Endodermal cell (in vitro differentiated cells): ENCODE results near the gene TTC16. TPM values are rescaled to one million over a fixed set of nuclear protein-coding genes. Genes with fewer than 3 reads are reported as not detected.

Source experiments
- DNase-seq: peaks from one replicate; pipeline ENCODE4 v3.0.0-alpha.2; 2017
- H3K27ac ChIP-seq: 2 replicates; pipeline ENCODE4 v1.5.1; 2013; ENCODE audit warnings: mild to moderate bottlenecking, low read depth, low read length, moderate library complexity
- H3K27me3 ChIP-seq: 2 replicates; pipeline ENCODE4 v1.6.1; 2013; ENCODE audit warnings: mild to moderate bottlenecking, low read length, moderate library complexity; ENCODE audit not compliant: insufficient read depth, control insufficient read depth, poor library complexity, severe bottlenecking
- H3K36me3 ChIP-seq: 2 replicates; pipeline ENCODE4 v1.7.0; 2013; ENCODE audit warnings: mild to moderate bottlenecking, low read length, moderate library complexity; ENCODE audit not compliant: control insufficient read depth, insufficient read depth
- H3K4me1 ChIP-seq: one replicate; pipeline ENCODE4 v1.7.0; 2013; ENCODE audit warnings: low read length; ENCODE audit not compliant: control insufficient read depth, insufficient read depth
- H3K4me3 ChIP-seq: 2 replicates; pipeline ENCODE4 v1.5.1; 2013; ENCODE audit warnings: mild to moderate bottlenecking, low read length, moderate library complexity
- H3K9ac ChIP-seq: 2 replicates; pipeline ENCODE4 v1.6.1; 2013; ENCODE audit warnings: mild to moderate bottlenecking, low read length, moderate library complexity; ENCODE audit not compliant: poor library complexity, severe bottlenecking; ENCODE audit errors: extremely low read depth
- H3K9me3 ChIP-seq: 2 replicates; pipeline ENCODE4 v1.6.1; 2013; ENCODE audit warnings: mild to moderate bottlenecking, low read length, moderate library complexity; ENCODE audit not compliant: control insufficient read depth
- H3K27ac Mint-ChIP-seq: 2 replicates; pipeline ENCODE4 v1.8.0; 2020; ENCODE audit warnings: mixed read lengths
- H3K27me3 Mint-ChIP-seq: 2 replicates; pipeline ENCODE4 v1.8.0; 2021; ENCODE audit warnings: mild to moderate bottlenecking, mixed read lengths; ENCODE audit not compliant: insufficient read depth
- H3K36me3 Mint-ChIP-seq: 2 replicates; pipeline ENCODE4 v1.8.0; 2020; ENCODE audit warnings: low read depth, mixed read lengths
- H3K4me1 Mint-ChIP-seq: 2 replicates; pipeline ENCODE4 v1.8.0; 2020; ENCODE audit warnings: mixed read lengths
- H3K4me3 Mint-ChIP-seq: 2 replicates; pipeline ENCODE4 v1.8.0; 2020; ENCODE audit warnings: mild to moderate bottlenecking, moderate library complexity, mixed read lengths
- H3K9me3 Mint-ChIP-seq: 2 replicates; pipeline ENCODE4 v1.8.0; 2020; ENCODE audit warnings: mild to moderate bottlenecking, mixed read lengths
- WGBS, 2 experiments: methylation state at CpG; one replicate each; pipeline versions ENCODE4 v1.1.5 to v1.1.7; 2013; ENCODE audit warnings: missing lambda C conversion rate in 2 of 2, mixed read lengths in 1 of 2; ENCODE audit not compliant: insufficient coverage in 1 of 2, insufficient read length in 1 of 2; 5-methylcytosine and 5-hydroxymethylcytosine counted together
- total RNA-seq, 2 donors: library from RNA; stranded (reverse); fragmentation: NEBNext Ultra II Directional in 1 of 2; extraction: Animal tissue kit (Norgen Biotek cat#: 25700) in 1 of 2; gene quantifications; 2 replicates in 1 of 2; 3 replicates in 1 of 2; pipeline ENCODE4 v1.2.1, GENCODE V29; 2021
- TF ChIP-seq, protein P1 (sequence below): fragments of 200-600 bp; sonication (generic); conservative IDR thresholded peaks from 2 replicates; pipeline ENCODE4 v1.5.0; 2021; ENCODE audit warnings: antibody characterized with exemption, mild to moderate bottlenecking

TTC16 gene
- total RNA-seq, 2 donors from 2014 or later, result not detected

DNA sequence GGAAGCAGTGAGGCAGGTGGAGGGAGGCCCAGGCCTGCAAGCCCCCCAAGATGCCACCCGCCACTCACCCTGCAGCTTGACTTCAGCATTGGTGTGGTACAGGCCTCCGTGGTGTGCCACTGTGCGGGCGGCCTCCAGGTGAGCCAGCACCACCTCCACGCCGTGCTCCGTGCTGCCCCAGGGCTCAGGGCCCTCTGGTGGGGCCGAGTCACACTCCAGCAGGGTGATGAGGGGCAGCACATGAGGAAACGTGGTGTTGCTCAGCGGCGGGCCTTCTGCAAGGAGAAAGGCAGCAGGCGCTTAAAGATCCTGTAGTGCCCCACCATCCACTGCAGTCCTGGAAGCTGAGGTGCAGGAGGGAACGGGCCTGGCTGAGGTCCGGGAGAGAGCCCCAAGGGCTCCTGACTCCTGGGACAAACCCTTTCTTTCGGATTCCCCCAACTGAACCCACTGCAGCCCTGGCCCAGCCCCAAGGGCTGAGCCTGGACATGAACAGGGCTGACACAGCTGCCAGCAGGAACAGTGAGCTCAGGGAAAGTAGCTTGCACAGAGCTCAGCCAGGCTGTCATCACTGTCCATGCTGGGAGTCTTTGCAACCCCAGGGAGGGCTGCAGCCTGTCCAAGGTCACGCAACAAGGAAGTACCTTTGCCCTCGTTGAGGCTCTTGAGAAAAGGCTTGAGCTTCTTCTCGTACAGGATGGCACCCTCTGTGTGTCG is 23.9 kb downstream of the TTC16 start:
- no peak overlapping the region for H3K9ac ChIP-seq

DNA sequence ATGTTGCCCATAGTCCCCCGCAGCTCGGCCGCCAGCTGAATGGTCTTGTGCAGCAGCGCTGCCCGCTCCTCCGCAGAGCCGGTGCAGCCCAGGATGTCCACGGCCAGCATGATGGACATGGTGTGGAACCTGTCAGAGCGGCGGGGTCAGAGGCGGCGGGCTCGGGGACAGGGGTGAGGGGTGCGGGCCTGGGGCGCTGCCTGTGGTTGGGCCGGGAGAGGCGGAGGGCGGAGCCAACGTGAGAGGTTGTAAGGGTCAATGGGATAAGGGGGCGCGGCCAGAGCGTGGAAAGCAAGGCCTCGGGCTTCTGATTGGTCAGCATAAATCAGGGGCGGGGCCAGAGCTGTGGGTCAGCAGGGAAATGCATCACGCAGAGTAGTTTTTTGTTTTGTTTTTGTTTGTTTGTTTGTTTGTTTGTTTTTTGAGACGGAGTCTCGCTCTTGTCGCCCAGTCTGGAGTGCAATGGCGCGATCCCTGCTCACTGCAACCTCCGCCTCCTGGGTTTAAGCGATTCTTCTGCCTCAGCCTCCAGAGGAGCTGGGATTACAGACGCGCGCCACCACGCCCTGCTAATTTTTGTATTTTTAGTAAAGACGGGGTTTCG is 26.1 kb downstream of the TTC16 start:
- Histone ChIP-seq H3K9ac (peak overlapping the region; percentile 47), H3K27me3 (peaks cover 10% of the 10 kb centered on the region), H3K27ac (peak overlapping the region; percentile 70), H3K36me3 (no peaks in the 10 kb centered on the region), H3K4me3 (peak overlapping the region; percentile 81), H3K4me1 (no peaks in the 10 kb centered on the region), H3K9me3 (no peaks in the 10 kb centered on the region)
- DNase-seq, result peak; percentile 99
- H3K27ac Mint-ChIP-seq, result peak overlapping the region; percentile 91
- WGBS, 2 experiments, result 7 to 9% methylated on average over 22 to 38 of the region's 38 CpGs
- peaks cover 2% of the 10 kb centered on the region for H3K4me1 Mint-ChIP-seq
- no peaks in the 10 kb centered on the region for H3K9me3 Mint-ChIP-seq
- TF ChIP-seq, protein P1, sequence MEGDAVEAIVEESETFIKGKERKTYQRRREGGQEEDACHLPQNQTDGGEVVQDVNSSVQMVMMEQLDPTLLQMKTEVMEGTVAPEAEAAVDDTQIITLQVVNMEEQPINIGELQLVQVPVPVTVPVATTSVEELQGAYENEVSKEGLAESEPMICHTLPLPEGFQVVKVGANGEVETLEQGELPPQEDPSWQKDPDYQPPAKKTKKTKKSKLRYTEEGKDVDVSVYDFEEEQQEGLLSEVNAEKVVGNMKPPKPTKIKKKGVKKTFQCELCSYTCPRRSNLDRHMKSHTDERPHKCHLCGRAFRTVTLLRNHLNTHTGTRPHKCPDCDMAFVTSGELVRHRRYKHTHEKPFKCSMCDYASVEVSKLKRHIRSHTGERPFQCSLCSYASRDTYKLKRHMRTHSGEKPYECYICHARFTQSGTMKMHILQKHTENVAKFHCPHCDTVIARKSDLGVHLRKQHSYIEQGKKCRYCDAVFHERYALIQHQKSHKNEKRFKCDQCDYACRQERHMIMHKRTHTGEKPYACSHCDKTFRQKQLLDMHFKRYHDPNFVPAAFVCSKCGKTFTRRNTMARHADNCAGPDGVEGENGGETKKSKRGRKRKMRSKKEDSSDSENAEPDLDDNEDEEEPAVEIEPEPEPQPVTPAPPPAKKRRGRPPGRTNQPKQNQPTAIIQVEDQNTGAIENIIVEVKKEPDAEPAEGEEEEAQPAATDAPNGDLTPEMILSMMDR, result no peak
- H3K4me3 Mint-ChIP-seq, result peak overlapping the region; percentile 68
- no peaks in the 10 kb centered on the region for H3K36me3 Mint-ChIP-seq
- H3K27me3 Mint-ChIP-seq, result peaks cover 8% of the 10 kb centered on the region

More for the DNA sequence above, 23.9 kb downstream of the TTC16 start:
- H3K4me3 Mint-ChIP-seq, result no peak overlapping the region
- H3K9me3 Mint-ChIP-seq, result no peaks in the 10 kb centered on the region
- no peak overlapping the region for H3K27ac Mint-ChIP-seq
- peaks cover 2% of the 10 kb centered on the region for H3K4me1 Mint-ChIP-seq
- H3K4me1 ChIP-seq, result no peaks in the 10 kb centered on the region
- H3K36me3 Mint-ChIP-seq, result no peaks in the 10 kb centered on the region
- H3K4me3 ChIP-seq, result no peak overlapping the region
- no peak for DNase-seq
- peaks cover 10% of the 10 kb centered on the region for H3K27me3 ChIP-seq
- no peaks in the 10 kb centered on the region for H3K36me3 ChIP-seq
- TF ChIP-seq, protein P1, result no peak
- H3K27ac ChIP-seq, result no peak overlapping the region
- no peaks in the 10 kb centered on the region for H3K9me3 ChIP-seq
- H3K27me3 Mint-ChIP-seq, result peaks cover 8% of the 10 kb centered on the region
- WGBS, 2 experiments, result 88 to 96% methylated on average over 11 to 19 of the region's 19 CpGs

DNA sequence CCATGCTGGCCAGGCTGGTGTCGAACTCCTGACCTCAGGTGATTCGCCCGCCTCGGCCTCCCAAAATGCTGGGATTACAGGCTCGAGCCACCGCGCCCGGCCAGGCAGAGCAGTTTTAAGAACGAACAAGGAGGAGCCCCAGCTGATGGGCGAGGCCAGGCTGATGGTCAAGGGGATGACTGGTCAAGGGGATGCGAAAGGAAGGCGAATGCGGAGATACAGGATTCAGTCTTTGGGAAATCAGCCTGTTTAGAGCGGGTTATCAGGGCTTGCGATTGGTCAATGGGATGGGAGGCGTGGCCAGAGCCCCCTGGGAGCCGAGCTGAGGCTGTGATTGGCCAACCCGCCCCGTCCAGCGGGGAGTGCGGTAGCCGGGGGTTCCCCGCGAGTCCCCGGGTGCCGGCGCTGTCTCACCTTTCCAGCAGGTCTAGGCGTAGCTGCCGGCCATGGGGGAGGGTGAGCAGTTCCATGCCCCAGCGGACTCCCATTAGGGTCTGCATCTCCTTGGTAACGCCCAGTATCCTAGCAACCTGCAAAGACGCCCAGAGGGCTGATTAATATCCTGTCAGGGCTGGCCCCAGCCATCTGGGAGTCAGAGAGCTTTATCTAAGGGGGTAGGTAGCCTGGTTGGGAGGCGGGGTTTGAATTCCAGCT is 26.7 kb downstream of the TTC16 start:
- Histone ChIP-seq H3K36me3 (no peaks in the 10 kb centered on the region), H3K9me3 (no peaks in the 10 kb centered on the region), H3K4me3 (peak overlapping the region; percentile 81), H3K4me1 (no peaks in the 10 kb centered on the region), H3K27me3 (peaks cover 10% of the 10 kb centered on the region), H3K27ac (peak overlapping the region; percentile 70), H3K9ac (peak overlapping the region; percentile 47)
- Mint-ChIP-seq H3K27me3 (peaks cover 6% of the 10 kb centered on the region), H3K27ac (peak overlapping the region; percentile 91), H3K4me3 (peak overlapping the region; percentile 68), H3K4me1 (peaks cover 2% of the 10 kb centered on the region), H3K36me3 (no peaks in the 10 kb centered on the region), H3K9me3 (no peaks in the 10 kb centered on the region)
- WGBS, 2 experiments, result 2 to 3% methylated on average over 20 to 33 of the region's 33 CpGs
- TF ChIP-seq, protein P1, result peak; percentile 6
- DNase-seq, result peak; percentile 97
